Measurements from ENCODE around the gene TMEM217. TPM values are rescaled to one million over a fixed set of nuclear protein-coding genes. Genes with fewer than 3 reads are reported as not detected.

TMEM217 gene
- total and polyA plus RNA-seq, 2 donors (not counting 1 experiment from before 2014, with no cell fraction given), result 0.73 to 1.2 TPM

- WGBS (ENCODE audit: insufficient coverage), result 100% methylated on average over 2 of the region's 5 CpGs
- no peaks in the 10 kb centered on the region for H3K9me3 ChIP-seq (ENCODE audit: control extremely low read depth in 1 of 3, control insufficient read depth in 2 of 3, insufficient read depth in 1 of 3, low read length in 2 of 3)
- H3K79me2 ChIP-seq (ENCODE audit: control insufficient read depth, insufficient read depth, low read length), result peaks cover 23% of the 10 kb centered on the region
- no peaks in the 10 kb centered on the region for H3K9me3 Mint-ChIP-seq (ENCODE audit: insufficient read depth)
- peak overlapping the region; percentile 92 for H3K4me3 Mint-ChIP-seq
- POLR2A ChIA-PET, result interaction anchor here (0.6 to 5.7 kb wide), 4 partner anchors 8 to 118 kb away, joined by 5 to 121 read pairs (median 6); no protein-coding TSS in a partner anchor
- CTCF ChIA-PET, result interaction anchor here (0.9 to 16.6 kb wide), 6 partner anchors 9 to 143 kb away, joined by 3 to 510 read pairs (median 4); no protein-coding TSS in a partner anchor
- H4K20me1 ChIP-seq (ENCODE audit: control insufficient read depth, insufficient read depth, low read length, poor library complexity, severe bottlenecking), result peaks cover 20% of the 10 kb centered on the region
- no peaks in the 10 kb centered on the region for H3K27me3 ChIP-seq (replicated peaks in 1 of 4; ENCODE audit: control extremely low read depth in 1 of 4, control insufficient read depth in 3 of 4, insufficient read depth in 4 of 4, low read length in 3 of 4)
- H3K4me2 ChIP-seq (replicated peaks; ENCODE audit: low read depth, low read length, poor library complexity, severe bottlenecking), result no peak overlapping the region
- no peak overlapping the region for H3K9ac ChIP-seq (ENCODE audit: low read length)
- no peak for DNase-seq
- H3K4me3 ChIP-seq (ENCODE audit: control extremely low read depth in 1 of 5, extremely low read depth in 1 of 5, insufficient read depth in 1 of 5, low read depth in 2 of 5, low read length in 4 of 5), result no peak overlapping the region
- H3K27me3 Mint-ChIP-seq, result no peaks in the 10 kb centered on the region
- peaks cover 0 to 8% of the 10 kb centered on the region in 2 experiments for H3K36me3 ChIP-seq (replicated peaks in 1 of 2; ENCODE audit: control extremely low read depth in 1 of 2, control insufficient read depth in 1 of 2, extremely low read depth in 1 of 2, insufficient read depth in 2 of 2, low read length in 1 of 2)
- intact Hi-C loops (cut with micrococcal nuclease), result no loop called here
- TF ChIP-seq CTCF (IDR thresholded peaks at IDR 0.05) (no peak), EZH2 (IDR thresholded peaks at IDR 0.05; ENCODE audit: borderline replicate concordance, insufficient read depth, low read depth, low read length, poor library complexity, severe bottlenecking) (no peak)
- H2AFZ ChIP-seq (ENCODE audit: insufficient read depth, low read depth, low read length, poor library complexity, severe bottlenecking), result no peak overlapping the region
- H3K27ac ChIP-seq (ENCODE audit: low read length in 2 of 2), result no peak overlapping the region
- peaks cover 25 to 34% of the 10 kb centered on the region in 2 donors for H3K4me1 ChIP-seq (ENCODE audit: control insufficient read depth in 2 of 2, insufficient read depth in 2 of 2, low read length in 2 of 2)
- peaks cover 32% of the 10 kb centered on the region for H3K4me1 Mint-ChIP-seq
- ATAC-seq (ENCODE audit: low read depth), result no peak
- peak overlapping the region; percentile 93 for H3K27ac Mint-ChIP-seq
Observed at GRCh38 chr6:37168163-37168758, 89.7 kb downstream of the TMEM217 start.

GRCh38 chr6:37162740-37163139 lies 95.2 kb downstream of the TMEM217 start:
- Histone ChIP-seq H4K20me1 (ENCODE audit: control insufficient read depth, insufficient read depth, low read length, poor library complexity, severe bottlenecking) (no peaks in the 10 kb centered on the region), H3K4me2 (replicated peaks; ENCODE audit: low read depth, low read length, poor library complexity, severe bottlenecking) (no peak overlapping the region), H3K27me3 (replicated peaks in 1 of 4; ENCODE audit: control extremely low read depth in 1 of 4, control insufficient read depth in 3 of 4, insufficient read depth in 4 of 4, low read length in 3 of 4) (no peaks in the 10 kb centered on the region), H3K79me2 (ENCODE audit: control insufficient read depth, insufficient read depth, low read length) (no peaks in the 10 kb centered on the region), H2AFZ (ENCODE audit: insufficient read depth, low read depth, low read length, poor library complexity, severe bottlenecking) (no peak overlapping the region), H3K27ac (ENCODE audit: low read length in 2 of 2) (no peak overlapping the region), H3K4me1 (ENCODE audit: control insufficient read depth in 2 of 2, insufficient read depth in 2 of 2, low read length in 2 of 2) (peaks cover 16 to 18% of the 10 kb centered on the region in 2 donors), H3K36me3 (replicated peaks in 1 of 2; ENCODE audit: control extremely low read depth in 1 of 2, control insufficient read depth in 1 of 2, extremely low read depth in 1 of 2, insufficient read depth in 2 of 2, low read length in 1 of 2) (no peaks in the 10 kb centered on the region), H3K9ac (ENCODE audit: low read length) (no peak overlapping the region), H3K4me3 (ENCODE audit: control extremely low read depth in 1 of 5, extremely low read depth in 1 of 5, insufficient read depth in 1 of 5, low read depth in 2 of 5, low read length in 4 of 5) (no peak overlapping the region), H3K9me3 (ENCODE audit: control extremely low read depth in 1 of 3, control insufficient read depth in 2 of 3, insufficient read depth in 1 of 3, low read length in 2 of 3) (peaks cover 0 to 3% (median 0%) of the 10 kb centered on the region in 3 donors)
- peaks cover 19% of the 10 kb centered on the region for H3K4me1 Mint-ChIP-seq
- H3K27ac Mint-ChIP-seq, result peak overlapping the region; percentile 56
- intact Hi-C loops (cut with micrococcal nuclease), result no loop called here
- H3K9me3 Mint-ChIP-seq (ENCODE audit: insufficient read depth), result no peaks in the 10 kb centered on the region
- ChIA-PET POLR2A (no interaction called here), CTCF (interaction anchor here (5.9 kb wide), 1 partner anchor 111 kb away, joined by 49 read pairs; no protein-coding TSS in a partner anchor)
- TF ChIP-seq CTCF (IDR thresholded peaks at IDR 0.05), result no peak
- no peak for TF ChIP-seq EZH2 (IDR thresholded peaks at IDR 0.05; ENCODE audit: borderline replicate concordance, insufficient read depth, low read depth, low read length, poor library complexity, severe bottlenecking)
- DNase-seq, result no peak
- WGBS (ENCODE audit: insufficient coverage), result no CpG with 5 or more reads among the region's 4 CpGs
- ATAC-seq (ENCODE audit: low read depth), result no peak
- no peak overlapping the region for H3K4me3 Mint-ChIP-seq
- no peaks in the 10 kb centered on the region for H3K27me3 Mint-ChIP-seq

Data from B cell (primary cell).